ENCODE results near the gene AFMID. TPM values are rescaled to one million over a fixed set of nuclear protein-coding genes. Genes with fewer than 3 reads are reported as not detected.

The AFMID gene
- total RNA-seq, 1 donor from 2014 or later: 107 TPM

DNA sequence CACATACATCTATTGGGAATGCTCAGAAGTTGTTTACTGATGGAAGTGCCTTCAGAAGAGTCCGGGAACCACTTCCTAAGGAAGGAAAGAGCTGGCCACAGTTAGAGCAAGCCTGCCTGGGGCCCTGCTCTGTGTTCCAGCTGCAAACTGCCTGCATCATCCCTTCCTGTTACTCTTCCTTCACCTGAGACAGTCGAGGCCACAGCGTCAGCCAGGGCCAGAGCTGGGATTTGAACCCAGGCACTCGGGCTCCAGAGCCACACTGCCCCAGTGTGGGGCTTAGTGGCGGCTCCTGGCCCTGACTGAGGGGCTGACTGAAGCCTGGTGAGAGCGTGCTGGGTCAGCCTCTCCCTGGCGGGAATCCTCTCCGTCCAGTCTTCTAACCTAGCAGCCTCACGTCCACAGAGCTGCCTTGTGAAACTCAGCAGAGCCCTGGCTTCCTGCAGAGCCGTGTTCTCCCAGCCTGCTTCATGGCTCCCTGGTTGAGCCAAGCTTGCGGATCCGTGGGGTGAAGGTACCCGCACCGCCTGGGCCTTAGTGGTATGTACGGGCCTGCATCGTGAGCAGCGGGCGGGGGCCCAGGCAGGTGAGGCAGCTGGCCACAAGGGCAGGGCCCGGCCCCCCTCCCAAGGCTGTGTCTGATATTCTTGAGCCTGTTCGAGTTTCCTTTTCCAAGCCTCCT lies 45.6 kb upstream of the AFMID start:
- intact Hi-C loops (cut with DNase I): no loop called here
- H3K27me3 ChIP-seq: no peaks in the 10 kb centered on the region
- TF ChIP-seq, protein P1, sequence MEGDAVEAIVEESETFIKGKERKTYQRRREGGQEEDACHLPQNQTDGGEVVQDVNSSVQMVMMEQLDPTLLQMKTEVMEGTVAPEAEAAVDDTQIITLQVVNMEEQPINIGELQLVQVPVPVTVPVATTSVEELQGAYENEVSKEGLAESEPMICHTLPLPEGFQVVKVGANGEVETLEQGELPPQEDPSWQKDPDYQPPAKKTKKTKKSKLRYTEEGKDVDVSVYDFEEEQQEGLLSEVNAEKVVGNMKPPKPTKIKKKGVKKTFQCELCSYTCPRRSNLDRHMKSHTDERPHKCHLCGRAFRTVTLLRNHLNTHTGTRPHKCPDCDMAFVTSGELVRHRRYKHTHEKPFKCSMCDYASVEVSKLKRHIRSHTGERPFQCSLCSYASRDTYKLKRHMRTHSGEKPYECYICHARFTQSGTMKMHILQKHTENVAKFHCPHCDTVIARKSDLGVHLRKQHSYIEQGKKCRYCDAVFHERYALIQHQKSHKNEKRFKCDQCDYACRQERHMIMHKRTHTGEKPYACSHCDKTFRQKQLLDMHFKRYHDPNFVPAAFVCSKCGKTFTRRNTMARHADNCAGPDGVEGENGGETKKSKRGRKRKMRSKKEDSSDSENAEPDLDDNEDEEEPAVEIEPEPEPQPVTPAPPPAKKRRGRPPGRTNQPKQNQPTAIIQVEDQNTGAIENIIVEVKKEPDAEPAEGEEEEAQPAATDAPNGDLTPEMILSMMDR (IDR thresholded peaks at IDR 0.05): no peak
- H3K36me3 ChIP-seq: no peaks in the 10 kb centered on the region
- H3K9me3 ChIP-seq: no peaks in the 10 kb centered on the region
- DNase-seq (ENCODE audit: low spot score in 2 of 2): no peak
- H3K4me1 ChIP-seq: peaks cover 3 to 8% of the 10 kb centered on the region in 2 donors
- no peak overlapping the region for H3K27ac ChIP-seq
- no peak overlapping the region for H3K4me3 ChIP-seq

DNA sequence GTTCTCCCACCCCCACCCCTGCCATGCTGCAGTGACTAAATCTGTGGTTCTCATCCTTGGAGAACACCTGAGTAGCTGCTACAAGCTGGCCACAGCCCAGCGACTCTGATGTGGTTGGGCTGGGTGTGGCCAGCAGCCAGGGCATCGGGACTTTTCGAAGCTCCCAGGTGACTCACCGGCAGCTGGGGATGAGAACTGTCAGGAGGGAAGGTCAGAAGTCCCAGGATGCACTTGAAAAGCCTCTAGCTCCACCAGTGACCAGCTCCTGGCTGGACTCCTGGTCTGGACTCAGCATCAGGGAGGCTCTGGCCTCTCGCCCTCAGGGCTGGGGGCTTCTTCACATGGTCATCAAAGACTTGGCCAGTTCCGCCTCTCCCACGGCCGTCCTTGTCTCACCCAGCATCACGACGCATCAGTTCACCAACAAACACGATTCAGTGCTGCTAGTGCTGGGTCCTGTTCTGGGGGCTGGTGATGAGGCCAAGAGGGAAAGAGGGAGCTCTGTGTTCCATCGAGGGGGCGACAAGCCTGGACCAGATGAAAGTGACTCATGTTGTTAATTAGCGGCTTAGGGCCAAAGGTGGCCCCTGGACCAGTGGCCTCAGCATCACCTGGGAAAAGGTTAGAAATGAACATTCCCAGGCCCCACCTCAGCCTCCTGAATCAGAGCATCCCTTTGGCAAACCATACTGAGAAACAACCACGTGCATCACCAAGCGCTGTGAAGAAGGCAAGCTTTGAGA lies 44.9 kb upstream of the AFMID start:
- Histone ChIP-seq H3K4me1 (peaks cover 3 to 8% of the 10 kb centered on the region in 2 donors), H3K27ac (no peak overlapping the region), H3K36me3 (no peaks in the 10 kb centered on the region), H3K27me3 (no peaks in the 10 kb centered on the region), H3K4me3 (no peak overlapping the region), H3K9me3 (no peaks in the 10 kb centered on the region)
- no peak for DNase-seq (ENCODE audit: low spot score in 2 of 2)
- TF ChIP-seq, protein P1 (IDR thresholded peaks at IDR 0.05): no peak
- intact Hi-C loops (cut with DNase I): no loop called here

DNA sequence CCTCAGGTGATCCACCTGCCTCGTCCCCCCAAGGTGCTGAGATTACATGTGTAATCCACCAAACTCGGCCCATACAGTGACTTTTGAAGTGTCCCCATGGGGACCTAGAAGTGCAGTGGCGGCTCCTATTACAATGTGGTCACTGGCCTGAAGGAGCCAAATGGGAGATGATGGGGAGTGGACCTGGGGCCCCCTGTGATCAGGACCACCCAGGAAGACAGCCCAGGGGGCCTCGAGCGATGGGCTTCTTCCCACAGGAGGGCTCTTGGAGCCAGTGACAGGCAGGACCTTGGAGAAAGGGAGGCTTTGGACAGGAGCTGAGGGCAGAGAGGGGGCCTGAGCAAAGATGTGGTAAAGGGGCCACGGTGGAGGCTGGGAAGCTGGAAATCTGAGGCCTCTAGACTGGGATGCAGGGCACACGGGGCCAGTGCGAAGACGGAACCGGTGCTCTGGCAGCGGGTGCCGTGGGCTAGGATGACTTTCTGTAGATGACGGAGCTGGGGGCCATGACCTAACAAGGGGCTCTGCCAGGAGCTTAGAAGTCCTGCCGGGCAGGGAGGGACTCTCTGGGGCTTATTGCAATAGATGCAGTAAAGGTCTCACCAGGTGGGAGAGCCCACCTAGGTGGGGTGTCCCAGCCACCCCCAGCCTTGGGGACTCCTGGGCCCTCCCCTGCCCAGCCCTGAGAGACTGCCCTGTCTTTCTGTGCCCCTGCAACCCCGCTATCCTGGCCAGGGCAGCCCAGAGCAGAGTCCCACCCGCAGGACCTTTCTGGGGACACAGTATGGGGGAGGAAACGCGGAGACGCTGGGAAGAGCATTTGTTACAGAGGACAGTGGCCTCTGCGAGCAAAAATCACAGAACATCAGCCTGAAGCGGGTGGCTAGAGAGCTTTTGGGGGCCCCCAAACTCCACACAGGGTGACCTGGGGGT lies 43.7 kb upstream of the AFMID start:
- Histone ChIP-seq H3K4me1 (peaks cover 3 to 8% of the 10 kb centered on the region in 2 donors), H3K9me3 (no peaks in the 10 kb centered on the region), H3K27me3 (no peaks in the 10 kb centered on the region), H3K36me3 (no peaks in the 10 kb centered on the region), H3K27ac (no peak overlapping the region), H3K4me3 (no peak overlapping the region)
- TF ChIP-seq, protein P1 (IDR thresholded peaks at IDR 0.05): no peak
- intact Hi-C loops (cut with DNase I): no loop called here
- no peak for DNase-seq (ENCODE audit: low spot score in 2 of 2)

DNA sequence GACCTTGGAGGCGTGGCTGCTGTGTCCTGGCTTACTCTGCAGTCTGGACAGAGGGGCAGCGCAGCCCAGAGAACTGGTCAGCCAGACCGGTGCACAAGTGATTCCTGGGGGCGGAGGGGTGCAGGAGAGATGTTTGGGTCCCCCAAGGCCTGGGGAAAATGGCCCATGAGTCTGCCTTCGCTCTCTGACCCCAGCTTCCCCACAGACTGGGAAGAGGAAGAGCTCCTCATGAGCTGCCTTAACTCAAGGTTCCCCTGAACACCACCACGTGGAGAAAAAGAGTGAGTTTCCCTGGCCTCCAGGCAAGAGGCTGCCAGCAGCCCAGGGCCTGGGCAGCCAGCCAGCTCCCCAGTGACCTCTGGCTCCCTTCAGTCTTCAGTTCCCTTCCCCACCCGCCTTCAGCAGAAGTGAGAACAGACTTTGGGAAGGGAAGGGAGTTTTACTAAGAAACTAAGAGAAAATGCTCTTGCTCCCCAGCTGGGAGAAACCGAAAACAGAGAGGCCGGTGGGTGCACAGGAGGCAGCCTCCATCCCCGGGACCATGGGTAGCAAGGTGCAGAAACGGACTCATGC lies 42.9 kb upstream of the AFMID start:
- H3K27ac ChIP-seq: peak overlapping the region in 1 of 2 donors; percentile 18
- TF ChIP-seq, protein P1 (IDR thresholded peaks at IDR 0.05): no peak
- no peaks in the 10 kb centered on the region for H3K27me3 ChIP-seq
- H3K9me3 ChIP-seq: no peaks in the 10 kb centered on the region
- no peak overlapping the region for H3K4me3 ChIP-seq
- H3K4me1 ChIP-seq: peaks cover 3 to 8% of the 10 kb centered on the region in 2 donors
- intact Hi-C loops (cut with DNase I): no loop called here
- DNase-seq (ENCODE audit: low spot score in 2 of 2): peak; percentile 40 to 84
- H3K36me3 ChIP-seq: no peaks in the 10 kb centered on the region
